ENCODE results near the gene SUN5.

DNA sequence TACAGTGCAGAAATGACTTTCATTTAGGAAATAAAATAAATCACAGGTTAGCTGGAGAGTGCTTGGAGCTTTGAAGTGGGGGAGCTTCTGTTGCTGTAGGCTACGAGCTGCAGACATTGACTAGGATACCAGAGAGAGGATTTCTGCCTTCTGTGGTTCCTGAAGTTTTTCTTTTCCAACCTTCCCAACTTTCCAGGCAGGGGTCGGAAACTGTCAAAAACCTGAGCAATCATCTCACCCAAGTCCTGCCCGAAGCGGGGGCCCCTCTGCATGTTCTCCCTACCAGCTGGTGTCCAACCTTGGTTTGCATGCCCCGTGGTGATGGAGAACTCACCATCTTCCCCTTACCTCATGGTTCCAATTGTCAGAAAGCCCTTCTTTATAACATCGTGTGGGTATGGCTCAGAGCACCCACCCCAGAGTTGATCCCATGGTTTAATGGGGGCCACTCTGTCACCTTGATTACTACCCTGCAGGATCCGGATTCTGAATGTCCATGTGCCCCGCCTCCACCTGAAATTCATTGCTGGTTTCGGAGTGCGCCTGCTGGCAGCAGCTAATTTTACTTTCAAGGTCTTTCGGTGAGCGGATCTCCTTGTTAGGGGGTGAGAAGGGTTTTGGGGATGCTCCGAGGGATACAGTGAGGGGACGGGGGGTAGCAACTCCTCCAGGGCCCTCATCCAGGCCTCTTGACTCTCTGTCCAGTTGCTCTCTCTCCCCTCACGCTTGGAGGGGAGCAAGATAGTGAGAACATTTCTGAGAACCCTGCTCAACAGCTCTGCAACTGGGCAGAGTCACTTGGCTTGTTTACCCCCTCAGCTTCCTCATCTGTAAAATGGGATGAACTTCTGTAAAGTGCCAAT, 8.3 kb upstream of the SUN5 start:
- TF ChIP-seq EZH2 (IDR thresholded peaks at IDR 0.05; ENCODE audit: borderline replicate concordance, low read depth, low read length, severe bottlenecking) (no peak), POLR2A (IDR thresholded peaks at IDR 0.05; ENCODE audit: low read depth, low read length) (no peak), JUN (IDR thresholded peaks at IDR 0.05; ENCODE audit: borderline replicate concordance, insufficient read depth, insufficient read length, low read depth) (no peak)
- TF ChIP-seq, protein P1, sequence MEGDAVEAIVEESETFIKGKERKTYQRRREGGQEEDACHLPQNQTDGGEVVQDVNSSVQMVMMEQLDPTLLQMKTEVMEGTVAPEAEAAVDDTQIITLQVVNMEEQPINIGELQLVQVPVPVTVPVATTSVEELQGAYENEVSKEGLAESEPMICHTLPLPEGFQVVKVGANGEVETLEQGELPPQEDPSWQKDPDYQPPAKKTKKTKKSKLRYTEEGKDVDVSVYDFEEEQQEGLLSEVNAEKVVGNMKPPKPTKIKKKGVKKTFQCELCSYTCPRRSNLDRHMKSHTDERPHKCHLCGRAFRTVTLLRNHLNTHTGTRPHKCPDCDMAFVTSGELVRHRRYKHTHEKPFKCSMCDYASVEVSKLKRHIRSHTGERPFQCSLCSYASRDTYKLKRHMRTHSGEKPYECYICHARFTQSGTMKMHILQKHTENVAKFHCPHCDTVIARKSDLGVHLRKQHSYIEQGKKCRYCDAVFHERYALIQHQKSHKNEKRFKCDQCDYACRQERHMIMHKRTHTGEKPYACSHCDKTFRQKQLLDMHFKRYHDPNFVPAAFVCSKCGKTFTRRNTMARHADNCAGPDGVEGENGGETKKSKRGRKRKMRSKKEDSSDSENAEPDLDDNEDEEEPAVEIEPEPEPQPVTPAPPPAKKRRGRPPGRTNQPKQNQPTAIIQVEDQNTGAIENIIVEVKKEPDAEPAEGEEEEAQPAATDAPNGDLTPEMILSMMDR (IDR thresholded peaks at IDR 0.05; ENCODE audit: extremely low read depth in 1 of 2, insufficient read depth in 1 of 2, low read depth in 1 of 2, low read length in 2 of 2) = no peak
